Kidney epithelial cell (primary cell): Measurements from ENCODE around the gene ETV5. TPM values are rescaled to one million over a fixed set of nuclear protein-coding genes. Genes with fewer than 3 reads are reported as not detected.

Source experiments
- DNase-seq: peaks from one replicate; pipeline ENCODE4 v3.0.0-alpha.2; 2010; ENCODE audit warnings: low read depth
- H3K27me3 ChIP-seq: 2 replicates; pipeline ENCODE4 v1.6.0; 2011; ENCODE audit warnings: low read length; ENCODE audit not compliant: control insufficient read depth, insufficient read depth
- H3K36me3 ChIP-seq: 2 replicates; pipeline ENCODE4 v1.5.1; 2011; ENCODE audit warnings: low read length; ENCODE audit not compliant: control insufficient read depth, insufficient read depth
- H3K4me3 ChIP-seq: 2 replicates; pipeline ENCODE4 v1.5.1; 2011; ENCODE audit warnings: low read depth, mild to moderate bottlenecking, control low read depth, low read length
- total RNA-seq: library from RNA; depleted of rRNA; stranded (reverse); fragments of >200 nt; gene quantifications from 2 replicates; pipeline ENCODE4 v1.2.3, GENCODE V29; 2015
- TF ChIP-seq, protein P1 (sequence below): IDR thresholded peaks from 2 replicates; pipeline ENCODE4 v1.5.1; 2011; ENCODE audit warnings: mild to moderate bottlenecking, moderate library complexity, low read length, control low read depth, inconsistent platforms; ENCODE audit not compliant: insufficient read depth, poor library complexity, severe bottlenecking

ETV5 gene
- total RNA-seq, 1 donor from 2014 or later, result 33.1 TPM

DNA sequence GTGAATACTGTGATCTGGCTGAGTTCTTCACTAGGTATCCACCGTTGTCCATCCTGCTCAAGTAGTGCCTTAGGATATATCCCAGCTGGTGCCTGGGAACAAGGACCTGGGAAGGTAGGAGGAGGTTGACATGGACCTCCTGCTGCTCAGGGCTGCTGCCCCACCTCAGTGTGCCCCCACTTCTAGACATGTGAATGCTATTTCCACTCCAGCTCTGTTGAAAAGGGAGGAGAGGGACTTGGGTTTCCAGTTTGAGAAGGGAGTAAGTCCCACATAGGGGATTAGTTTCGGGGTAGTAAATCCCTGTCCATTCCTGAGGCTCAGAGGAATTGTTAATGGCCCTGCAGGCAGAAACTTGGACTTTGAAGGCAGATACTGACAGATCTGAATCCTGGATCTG lies 32.9 kb upstream of the ETV5 start:
- TF ChIP-seq, protein P1, sequence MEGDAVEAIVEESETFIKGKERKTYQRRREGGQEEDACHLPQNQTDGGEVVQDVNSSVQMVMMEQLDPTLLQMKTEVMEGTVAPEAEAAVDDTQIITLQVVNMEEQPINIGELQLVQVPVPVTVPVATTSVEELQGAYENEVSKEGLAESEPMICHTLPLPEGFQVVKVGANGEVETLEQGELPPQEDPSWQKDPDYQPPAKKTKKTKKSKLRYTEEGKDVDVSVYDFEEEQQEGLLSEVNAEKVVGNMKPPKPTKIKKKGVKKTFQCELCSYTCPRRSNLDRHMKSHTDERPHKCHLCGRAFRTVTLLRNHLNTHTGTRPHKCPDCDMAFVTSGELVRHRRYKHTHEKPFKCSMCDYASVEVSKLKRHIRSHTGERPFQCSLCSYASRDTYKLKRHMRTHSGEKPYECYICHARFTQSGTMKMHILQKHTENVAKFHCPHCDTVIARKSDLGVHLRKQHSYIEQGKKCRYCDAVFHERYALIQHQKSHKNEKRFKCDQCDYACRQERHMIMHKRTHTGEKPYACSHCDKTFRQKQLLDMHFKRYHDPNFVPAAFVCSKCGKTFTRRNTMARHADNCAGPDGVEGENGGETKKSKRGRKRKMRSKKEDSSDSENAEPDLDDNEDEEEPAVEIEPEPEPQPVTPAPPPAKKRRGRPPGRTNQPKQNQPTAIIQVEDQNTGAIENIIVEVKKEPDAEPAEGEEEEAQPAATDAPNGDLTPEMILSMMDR, result no peak
- Histone ChIP-seq H3K4me3 (no peak overlapping the region), H3K36me3 (no peaks in the 10 kb centered on the region), H3K27me3 (peaks cover 2% of the 10 kb centered on the region)
- DNase-seq, result no peak

DNA sequence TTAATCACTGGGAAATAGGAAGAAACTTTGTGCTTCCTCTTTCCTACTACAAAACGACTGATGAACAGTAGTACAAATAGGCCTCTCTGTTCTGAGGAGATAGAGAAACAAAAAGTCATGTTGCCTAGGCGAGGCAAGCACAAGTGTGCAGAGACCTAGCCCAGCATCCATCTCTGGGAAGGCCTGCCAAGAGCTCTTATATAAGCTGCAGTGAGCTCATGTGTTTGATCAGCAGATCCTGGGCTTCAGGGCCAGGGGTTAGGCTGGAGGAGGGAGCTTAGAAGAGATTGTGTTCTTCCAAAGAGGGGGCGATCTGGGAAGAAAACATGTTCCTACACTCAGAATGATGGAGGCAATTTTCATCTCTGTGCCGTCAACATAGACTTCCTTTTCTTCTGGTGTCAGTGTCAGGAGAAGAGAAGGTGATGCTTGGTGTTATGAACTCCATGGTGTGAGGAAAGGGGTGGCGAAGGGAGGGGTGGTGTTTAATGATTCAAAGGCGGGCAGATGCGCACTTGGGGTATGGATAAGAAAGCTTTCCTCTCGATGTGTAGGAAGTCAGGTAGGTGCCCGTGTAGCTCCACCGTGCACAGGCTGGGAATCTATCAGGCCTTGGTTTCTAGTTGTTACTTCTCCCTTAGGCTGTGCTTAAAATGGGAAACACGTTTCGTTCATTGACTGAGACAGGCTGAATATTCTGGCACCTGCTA lies 29.5 kb upstream of the ETV5 start:
- Histone ChIP-seq H3K27me3 (peaks cover 2% of the 10 kb centered on the region), H3K4me3 (no peak overlapping the region), H3K36me3 (no peaks in the 10 kb centered on the region)
- TF ChIP-seq, protein P1, result no peak
- DNase-seq, result no peak

DNA sequence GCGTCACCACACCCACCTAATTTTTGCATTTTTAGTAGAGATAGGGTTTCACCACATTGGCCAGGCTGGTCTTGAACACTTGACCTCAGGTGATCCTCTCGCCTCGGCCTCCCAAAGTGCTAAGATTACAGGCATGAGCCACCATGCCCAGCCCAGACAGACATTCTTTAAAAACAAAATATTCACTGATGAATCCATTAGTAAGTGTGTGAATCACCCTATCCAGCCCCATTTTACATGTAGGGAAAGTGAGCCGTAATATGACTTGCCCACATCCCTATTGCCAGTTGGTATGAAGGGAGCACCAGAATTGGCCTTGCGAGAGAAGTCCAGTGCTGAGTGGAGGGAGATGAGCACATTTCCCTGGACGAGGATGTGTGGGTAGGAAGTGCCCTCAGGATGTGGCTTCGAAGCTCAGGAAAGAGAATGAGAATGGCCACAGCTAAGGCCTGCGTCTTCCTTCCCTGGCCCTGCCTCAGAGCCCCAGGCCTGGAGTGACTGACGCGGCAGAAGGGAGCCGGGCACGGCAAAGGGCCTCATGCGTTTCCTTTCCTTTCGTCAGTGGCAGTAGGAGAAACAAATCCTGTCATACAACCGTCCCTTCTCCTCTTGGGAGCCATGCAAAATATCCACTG lies 28.3 kb upstream of the ETV5 start:
- TF ChIP-seq, protein P1, result no peak
- Histone ChIP-seq H3K4me3 (no peak overlapping the region), H3K36me3 (no peaks in the 10 kb centered on the region), H3K27me3 (peaks cover 2% of the 10 kb centered on the region)
- no peak for DNase-seq

DNA sequence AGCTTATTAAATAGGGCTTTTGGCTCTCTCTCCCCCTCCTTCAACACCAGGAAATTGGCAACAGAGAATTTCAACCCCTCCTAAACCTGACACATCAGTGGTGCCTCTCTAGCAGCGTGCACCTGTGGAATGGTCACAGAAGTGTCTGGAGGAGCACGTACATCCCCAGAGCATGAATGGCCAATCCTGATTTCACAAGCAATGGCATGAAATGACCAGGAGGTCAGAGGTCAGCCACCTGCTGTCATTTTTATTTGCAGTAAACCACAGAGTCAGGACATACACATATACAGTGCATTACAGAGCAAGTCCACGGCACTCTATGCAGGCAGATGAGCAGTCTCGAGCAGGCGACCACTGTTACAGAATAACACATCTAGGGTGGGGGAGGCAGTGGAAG lies 25.1 kb upstream of the ETV5 start:
- Histone ChIP-seq H3K27me3 (peaks cover 2% of the 10 kb centered on the region), H3K36me3 (no peaks in the 10 kb centered on the region), H3K4me3 (no peak overlapping the region)
- no peak for DNase-seq
- TF ChIP-seq, protein P1, result no peak

DNA sequence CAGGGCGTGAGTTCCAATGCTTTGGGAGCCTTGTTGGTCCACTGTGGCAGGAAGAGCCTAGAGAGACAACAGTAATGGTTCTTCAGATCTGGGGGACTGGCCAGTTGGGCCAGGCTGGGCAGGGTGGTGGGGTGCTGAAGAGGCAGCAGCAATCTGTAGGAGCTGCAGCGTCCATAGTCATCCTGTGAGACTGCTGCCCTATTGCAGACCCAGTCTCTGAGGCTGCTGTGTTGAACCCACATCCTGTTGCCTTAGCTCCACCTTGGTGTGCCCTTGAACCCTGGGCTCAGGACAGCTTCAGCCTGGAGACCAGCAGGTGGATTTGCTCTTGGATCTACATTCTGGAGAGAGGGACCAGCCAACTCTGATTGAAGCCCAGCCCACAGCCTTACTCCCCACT lies 23.6 kb upstream of the ETV5 start:
- TF ChIP-seq, protein P1, result no peak
- peaks cover 2% of the 10 kb centered on the region for H3K27me3 ChIP-seq
- no peaks in the 10 kb centered on the region for H3K36me3 ChIP-seq
- H3K4me3 ChIP-seq, result no peak overlapping the region
- DNase-seq, result no peak
